ENCODE measurements around the gene ARL6IP6. TPM values are rescaled to one million over a fixed set of nuclear protein-coding genes. Genes with fewer than 3 reads are reported as not detected.
"Not testable (repeated sequence)": the region's sequence is repeated elsewhere in the genome, so short reads cannot be mapped to it uniquely, and the experiment has no call there.

The ARL6IP6 gene
- total RNA-seq, 1 experiment from 2014 or later = 54.9 TPM

DNA sequence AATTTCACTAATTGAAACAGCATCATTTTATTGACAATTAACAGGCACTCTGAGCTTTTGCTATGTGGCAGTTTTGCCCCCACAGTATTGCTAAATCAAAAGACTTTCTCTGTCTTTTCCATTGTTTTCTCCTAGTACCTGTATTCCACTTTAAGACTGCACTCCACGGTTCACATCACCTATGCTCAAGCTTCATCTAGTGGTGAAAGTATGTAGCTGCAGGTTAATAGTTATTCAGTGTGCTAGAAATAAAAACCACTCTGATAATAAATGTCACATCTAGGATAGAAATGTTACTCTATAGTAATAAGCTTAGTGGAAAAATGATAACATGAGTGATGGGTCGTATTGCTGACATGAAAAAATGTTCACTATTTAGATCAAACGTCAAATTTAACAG, 24.6 kb downstream of the ARL6IP6 start:
- peak; percentile 19 for DNase-seq
- Histone ChIP-seq H3K27me3 (ENCODE audit: control insufficient read depth, insufficient read depth, low read length) (no peaks in the 10 kb centered on the region), H3K36me3 (replicated peaks; ENCODE audit: control insufficient read depth, insufficient read depth, low read length) (peaks cover 1% of the 10 kb centered on the region), H3K4me3 (ENCODE audit: insufficient read depth, low read depth, low read length) (no peak overlapping the region)

DNA sequence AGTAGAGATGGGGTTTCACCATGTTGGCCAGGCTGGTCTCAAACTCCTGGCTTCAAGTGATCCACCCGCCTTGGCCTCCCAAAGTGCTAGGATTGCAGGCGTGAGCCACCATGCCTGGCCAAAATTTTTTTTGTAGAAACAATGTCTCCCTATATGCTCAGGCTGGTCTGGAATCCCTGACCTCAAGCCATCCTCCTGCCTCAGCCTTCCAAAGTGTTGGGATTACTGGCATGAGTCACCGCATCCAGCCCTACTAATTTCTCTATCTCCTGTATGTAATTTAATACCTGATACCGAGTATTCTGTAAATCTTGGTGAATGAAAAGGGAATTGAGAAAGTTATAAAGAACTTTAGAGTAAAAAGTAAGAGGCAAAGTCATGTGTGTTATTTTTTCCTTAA, 29.3 kb downstream of the ARL6IP6 start:
- H3K4me3 ChIP-seq (ENCODE audit: insufficient read depth, low read depth, low read length); H3K36me3 ChIP-seq (replicated peaks; ENCODE audit: control insufficient read depth, insufficient read depth, low read length); DNase-seq; H3K27me3 ChIP-seq (ENCODE audit: control insufficient read depth, insufficient read depth, low read length): not testable (repeated sequence)

DNA sequence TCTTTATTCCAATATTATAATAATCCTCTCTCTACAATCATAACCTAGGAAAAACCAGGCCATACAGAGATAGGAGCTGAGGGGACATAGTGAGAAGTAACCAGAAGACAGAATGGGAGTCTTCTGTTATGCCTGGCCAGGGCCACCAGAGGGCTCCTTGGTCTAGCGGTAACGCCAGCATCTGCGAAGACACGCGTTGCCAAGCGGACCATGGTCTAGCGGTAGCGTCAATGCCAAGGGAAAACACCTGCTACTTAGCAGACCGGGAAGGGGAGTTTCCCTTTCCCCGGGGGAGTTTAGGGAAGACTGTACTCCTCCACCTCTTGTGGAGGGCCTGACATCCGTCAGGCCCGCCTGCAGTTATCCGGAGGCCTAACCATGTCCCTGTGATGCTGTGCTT, 36.6 kb downstream of the ARL6IP6 start:
- H3K36me3 ChIP-seq (replicated peaks; ENCODE audit: control insufficient read depth, insufficient read depth, low read length) = no peaks in the 10 kb centered on the region; the same call in none of the 2 replicates
- no peaks in the 10 kb centered on the region for H3K27me3 ChIP-seq (ENCODE audit: control insufficient read depth, insufficient read depth, low read length)
- peak; percentile 8 for DNase-seq
- H3K4me3 ChIP-seq (ENCODE audit: insufficient read depth, low read depth, low read length) = no peak overlapping the region

DNA sequence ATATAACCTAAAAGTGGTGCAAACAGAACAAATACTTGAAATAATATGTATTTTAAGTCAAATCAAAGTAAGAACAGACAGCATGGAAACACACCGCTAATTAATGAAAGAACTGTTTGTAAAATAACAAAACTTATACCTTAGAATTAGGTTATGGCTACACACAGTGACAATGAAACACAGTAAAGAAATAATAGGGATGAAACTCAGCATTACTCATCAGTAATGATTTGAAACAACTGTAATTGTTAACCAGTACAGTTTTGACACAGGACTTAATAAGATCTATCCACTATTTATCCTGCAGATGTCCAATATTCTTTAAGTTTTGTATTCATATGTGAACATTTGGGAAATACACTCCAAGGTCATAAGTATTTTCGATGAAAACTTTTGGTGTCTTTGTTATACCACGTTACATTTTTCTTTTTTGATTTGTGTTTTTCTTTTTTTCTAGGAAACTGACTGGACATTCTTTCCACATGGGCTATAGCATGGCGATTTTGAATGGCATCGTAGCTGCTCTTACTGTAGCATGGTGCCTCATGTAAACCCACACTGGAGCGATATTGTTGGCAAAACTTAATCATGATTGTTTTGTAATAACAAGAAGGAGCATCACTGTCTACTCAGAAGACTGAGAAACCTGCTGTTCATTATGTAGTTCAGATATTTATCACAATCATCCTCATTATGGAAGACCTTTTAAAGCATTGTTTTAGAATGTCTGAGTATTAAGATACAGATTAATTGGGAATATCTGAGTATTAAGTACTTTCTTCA, 41.1 kb downstream of the ARL6IP6 start:
- no peaks in the 10 kb centered on the region for H3K27me3 ChIP-seq (ENCODE audit: control insufficient read depth, insufficient read depth, low read length)
- no peak for DNase-seq
- no peak overlapping the region for H3K4me3 ChIP-seq (ENCODE audit: insufficient read depth, low read depth, low read length)
- no peaks in the 10 kb centered on the region; the same call in none of the 2 replicates for H3K36me3 ChIP-seq (replicated peaks; ENCODE audit: control insufficient read depth, insufficient read depth, low read length)

DNA sequence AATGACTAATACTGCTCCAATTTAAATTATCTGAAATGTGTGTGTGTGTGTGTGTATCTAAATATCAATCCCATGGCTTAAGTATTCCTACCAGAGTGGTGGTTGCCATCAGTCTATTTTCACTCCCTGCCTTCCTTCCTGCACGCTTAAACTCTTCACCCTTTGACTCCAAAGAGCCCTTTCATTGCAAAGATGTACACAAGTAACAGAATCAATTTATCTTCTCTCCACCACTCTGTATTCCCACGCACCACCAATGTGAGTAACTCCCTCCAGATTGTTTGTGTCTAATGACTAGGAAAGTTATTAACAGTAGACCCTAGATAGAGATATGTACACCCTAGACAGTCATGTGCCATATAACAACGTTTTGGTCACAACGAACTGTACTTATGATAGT, 42.8 kb downstream of the ARL6IP6 start:
- Histone ChIP-seq H3K36me3 (replicated peaks; ENCODE audit: control insufficient read depth, insufficient read depth, low read length) (no peaks in the 10 kb centered on the region; the same call in none of the 2 replicates), H3K4me3 (ENCODE audit: insufficient read depth, low read depth, low read length) (no peak overlapping the region), H3K27me3 (ENCODE audit: control insufficient read depth, insufficient read depth, low read length) (no peaks in the 10 kb centered on the region)
- no peak for DNase-seq

DNA sequence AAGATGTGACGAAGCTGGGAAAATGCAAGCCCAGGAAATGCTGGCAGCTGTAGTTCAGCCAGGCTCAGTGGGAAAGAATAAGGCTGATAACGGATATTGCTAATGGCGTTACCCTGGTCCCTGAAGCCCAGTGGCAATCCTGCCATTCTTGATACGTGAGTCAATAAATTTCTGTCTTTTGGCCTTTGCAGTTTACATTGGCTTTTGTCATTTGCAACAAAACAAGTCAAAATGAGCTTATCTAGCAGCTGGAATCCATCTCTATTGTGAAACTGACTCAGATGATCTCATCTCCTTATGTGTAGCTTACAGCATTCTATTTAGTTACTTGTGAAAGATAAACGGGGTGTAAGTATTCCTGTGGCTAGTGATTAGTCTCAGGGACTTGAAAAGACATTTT, 43.8 kb downstream of the ARL6IP6 start:
- Histone ChIP-seq H3K27me3 (ENCODE audit: control insufficient read depth, insufficient read depth, low read length) (no peaks in the 10 kb centered on the region), H3K4me3 (ENCODE audit: insufficient read depth, low read depth, low read length) (no peak overlapping the region), H3K36me3 (replicated peaks; ENCODE audit: control insufficient read depth, insufficient read depth, low read length) (no peaks in the 10 kb centered on the region; the same call in none of the 2 replicates)
- no peak for DNase-seq

DNA sequence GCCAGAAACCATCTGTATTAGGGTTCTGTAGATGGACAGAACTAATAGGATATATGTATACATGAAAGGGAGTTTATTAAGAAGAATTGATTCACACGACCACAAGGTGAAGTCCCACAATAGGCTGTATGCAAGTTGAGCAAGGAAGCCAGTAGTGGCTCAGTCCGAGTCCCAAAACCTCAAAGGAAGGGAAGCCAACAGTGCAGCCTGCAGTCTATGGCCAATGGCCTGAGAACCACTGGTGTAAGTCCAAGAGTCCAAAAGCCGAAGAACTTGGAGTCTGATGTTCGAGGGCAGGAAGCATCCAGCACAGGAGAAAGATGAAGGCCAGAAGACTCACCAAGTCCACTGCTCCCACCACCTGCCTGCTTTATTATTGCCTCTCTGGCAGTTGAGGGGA, 44.8 kb downstream of the ARL6IP6 start:
- not testable (repeated sequence) for DNase-seq; H3K27me3 ChIP-seq (ENCODE audit: control insufficient read depth, insufficient read depth, low read length); H3K4me3 ChIP-seq (ENCODE audit: insufficient read depth, low read depth, low read length); H3K36me3 ChIP-seq (replicated peaks; ENCODE audit: control insufficient read depth, insufficient read depth, low read length)

DNA sequence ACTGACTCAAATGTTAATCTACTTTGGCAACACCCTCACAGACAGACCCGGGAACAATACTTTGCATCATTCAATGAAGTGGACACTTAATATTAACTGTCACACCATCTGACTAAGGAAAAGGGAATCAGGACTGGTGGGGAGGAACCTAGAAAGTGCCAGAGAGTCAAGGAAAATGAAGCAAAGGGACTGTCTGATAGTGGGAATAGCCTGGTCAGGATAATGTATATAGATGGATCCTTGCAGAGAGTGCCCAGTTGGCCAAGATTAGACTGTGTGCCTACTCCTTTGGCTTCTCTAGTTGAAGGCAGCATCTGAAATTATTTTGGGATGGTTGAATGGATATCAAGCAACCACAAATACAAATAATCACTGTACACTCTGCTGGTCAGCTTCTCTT, 45.2 kb downstream of the ARL6IP6 start:
- H3K4me3 ChIP-seq (ENCODE audit: insufficient read depth, low read depth, low read length) = no peak overlapping the region
- H3K36me3 ChIP-seq (replicated peaks; ENCODE audit: control insufficient read depth, insufficient read depth, low read length) = no peaks in the 10 kb centered on the region; the same call in none of the 2 replicates
- H3K27me3 ChIP-seq (ENCODE audit: control insufficient read depth, insufficient read depth, low read length) = no peaks in the 10 kb centered on the region
- no peak for DNase-seq

DNA sequence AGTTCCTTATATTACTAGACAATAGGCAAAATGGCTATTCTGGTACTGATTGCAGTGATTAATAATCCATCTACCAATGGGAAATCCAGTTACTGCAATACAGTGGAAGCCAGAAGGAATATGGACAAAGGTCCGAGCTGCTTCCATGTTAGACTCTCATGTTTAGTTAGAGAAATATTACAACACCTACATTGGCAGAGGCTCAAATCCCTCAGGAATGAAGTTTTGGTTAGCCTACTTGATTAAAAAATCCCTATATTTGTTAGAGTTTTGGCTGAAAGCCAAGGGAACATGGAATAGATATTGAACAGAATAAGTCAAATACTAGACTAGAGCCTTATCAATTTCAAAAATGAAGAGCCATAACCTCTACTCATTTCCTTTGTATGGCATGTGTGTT, 48.5 kb downstream of the ARL6IP6 start:
- Histone ChIP-seq H3K36me3 (replicated peaks; ENCODE audit: control insufficient read depth, insufficient read depth, low read length) (no peaks in the 10 kb centered on the region), H3K27me3 (ENCODE audit: control insufficient read depth, insufficient read depth, low read length) (no peaks in the 10 kb centered on the region)
- DNase-seq = no peak

DNA sequence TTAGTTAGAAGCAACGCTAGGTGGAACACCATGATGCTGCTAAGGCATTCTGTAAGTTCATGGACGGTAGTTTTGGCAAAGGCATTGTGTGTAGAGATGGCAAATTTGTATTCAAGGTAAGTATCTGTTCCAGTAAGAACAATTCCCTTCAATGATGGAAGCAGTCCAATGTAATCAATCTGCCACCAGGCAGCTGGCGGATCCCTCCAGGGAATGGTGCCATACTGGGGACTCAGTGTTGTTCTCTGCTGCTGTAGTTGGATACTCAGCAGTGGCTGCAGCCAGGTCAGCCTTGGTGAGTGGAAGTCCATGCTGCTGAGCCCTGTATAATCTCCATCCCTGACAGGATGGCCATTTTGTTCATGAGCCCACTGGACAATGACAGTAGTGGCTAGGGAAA, 62.8 kb downstream of the ARL6IP6 start:
- no peak for DNase-seq
- no peaks in the 10 kb centered on the region for H3K27me3 ChIP-seq (ENCODE audit: control insufficient read depth, insufficient read depth, low read length)
- no peaks in the 10 kb centered on the region for H3K36me3 ChIP-seq (replicated peaks; ENCODE audit: control insufficient read depth, insufficient read depth, low read length)
- H3K4me3 ChIP-seq (ENCODE audit: insufficient read depth, low read depth, low read length) = no peak overlapping the region

More for the DNA sequence above, 48.5 kb downstream of the ARL6IP6 start:
- no peak overlapping the region for H3K4me3 ChIP-seq (ENCODE audit: insufficient read depth, low read depth, low read length)

DNA sequence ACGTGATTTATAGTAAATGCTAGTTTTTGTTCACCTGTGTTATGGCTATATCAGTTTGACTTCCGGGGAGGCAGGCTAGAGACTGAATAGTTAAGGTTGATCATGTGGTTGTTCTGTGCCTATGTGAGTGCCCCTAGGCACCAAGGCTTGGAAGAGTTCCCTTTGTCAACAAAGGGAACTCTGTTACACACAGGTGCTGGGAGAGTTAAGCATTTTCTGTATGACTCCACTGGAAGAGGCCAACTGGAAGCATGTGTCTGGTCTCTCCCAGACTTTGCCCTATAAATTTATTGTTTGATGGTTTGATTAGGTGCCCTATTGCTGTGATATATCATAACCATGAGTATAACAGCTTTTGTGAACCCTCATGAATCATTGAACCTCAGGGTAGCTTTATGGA, 63.8 kb downstream of the ARL6IP6 start:
- Histone ChIP-seq H3K4me3 (ENCODE audit: insufficient read depth, low read depth, low read length) (no peak overlapping the region), H3K27me3 (ENCODE audit: control insufficient read depth, insufficient read depth, low read length) (no peaks in the 10 kb centered on the region), H3K36me3 (replicated peaks; ENCODE audit: control insufficient read depth, insufficient read depth, low read length) (no peaks in the 10 kb centered on the region)
- DNase-seq = no peak

DNA sequence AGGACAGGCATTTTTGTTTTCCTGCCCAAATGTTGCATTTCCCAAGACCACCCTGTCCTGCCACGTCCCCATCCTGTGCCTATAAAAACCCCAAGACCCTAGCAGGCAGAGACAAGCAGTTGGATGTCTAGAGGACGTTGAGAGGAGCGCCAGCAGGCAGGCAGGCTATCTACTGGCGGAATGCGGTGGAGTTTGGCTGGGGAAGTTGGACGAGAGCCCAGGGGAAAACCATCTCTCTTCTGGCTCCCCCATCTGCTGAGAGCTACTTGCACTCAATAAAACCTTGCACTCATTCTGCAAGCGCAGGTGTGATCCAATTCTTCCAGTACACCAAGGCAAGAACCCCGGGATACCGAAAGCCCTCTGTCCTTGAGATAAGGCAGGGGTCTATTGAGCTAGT, 72.5 kb downstream of the ARL6IP6 start:
- H3K27me3 ChIP-seq (ENCODE audit: control insufficient read depth, insufficient read depth, low read length) = no peaks in the 10 kb centered on the region
- no peak overlapping the region for H3K4me3 ChIP-seq (ENCODE audit: insufficient read depth, low read depth, low read length)
- no peak for DNase-seq

DNA sequence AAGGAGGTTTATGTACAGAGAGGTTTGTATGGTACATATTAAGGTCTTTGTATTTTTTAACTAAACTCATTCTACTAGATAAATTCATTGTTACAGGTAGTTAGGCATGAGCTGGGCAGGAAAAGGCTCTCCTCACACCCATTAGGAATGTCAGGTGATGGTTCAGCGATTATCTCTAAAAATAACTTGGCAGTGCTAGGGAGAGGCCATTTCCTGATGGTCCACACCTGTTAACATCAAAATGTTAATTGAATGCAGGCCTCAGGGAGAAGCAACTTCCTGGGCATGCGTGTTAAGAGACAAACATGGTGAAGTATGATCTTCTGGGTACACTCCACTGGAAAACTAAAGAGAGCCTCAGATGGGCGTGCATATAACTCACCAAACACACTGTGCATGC, 73.6 kb downstream of the ARL6IP6 start:
- Histone ChIP-seq H3K36me3 (replicated peaks; ENCODE audit: control insufficient read depth, insufficient read depth, low read length) (no peaks in the 10 kb centered on the region), H3K27me3 (ENCODE audit: control insufficient read depth, insufficient read depth, low read length) (no peaks in the 10 kb centered on the region), H3K4me3 (ENCODE audit: insufficient read depth, low read depth, low read length) (no peak overlapping the region)
- DNase-seq = no peak

More for the DNA sequence above, 72.5 kb downstream of the ARL6IP6 start:
- no peaks in the 10 kb centered on the region for H3K36me3 ChIP-seq (replicated peaks; ENCODE audit: control insufficient read depth, insufficient read depth, low read length)

DNA sequence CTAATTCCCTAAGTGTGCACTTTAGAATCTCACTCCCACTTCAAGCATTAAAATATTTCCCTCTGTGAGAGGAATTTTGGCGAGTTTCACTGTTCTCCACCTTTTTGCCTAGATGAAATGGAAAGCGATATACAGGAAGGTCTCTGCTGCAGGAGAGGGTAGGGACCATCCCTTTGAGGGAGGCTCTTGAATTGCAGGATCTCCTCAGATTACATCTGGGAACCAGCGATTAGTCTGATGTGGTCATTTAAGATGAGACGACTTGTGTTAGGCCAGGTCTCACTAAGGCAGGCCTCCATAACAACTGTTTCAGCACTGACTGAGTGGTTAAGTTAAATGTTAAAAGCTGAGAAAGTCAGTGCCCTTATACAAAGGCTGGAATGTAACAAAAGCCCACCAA, 74.6 kb downstream of the ARL6IP6 start:
- H3K36me3 ChIP-seq (replicated peaks; ENCODE audit: control insufficient read depth, insufficient read depth, low read length) = no peaks in the 10 kb centered on the region

DNA sequence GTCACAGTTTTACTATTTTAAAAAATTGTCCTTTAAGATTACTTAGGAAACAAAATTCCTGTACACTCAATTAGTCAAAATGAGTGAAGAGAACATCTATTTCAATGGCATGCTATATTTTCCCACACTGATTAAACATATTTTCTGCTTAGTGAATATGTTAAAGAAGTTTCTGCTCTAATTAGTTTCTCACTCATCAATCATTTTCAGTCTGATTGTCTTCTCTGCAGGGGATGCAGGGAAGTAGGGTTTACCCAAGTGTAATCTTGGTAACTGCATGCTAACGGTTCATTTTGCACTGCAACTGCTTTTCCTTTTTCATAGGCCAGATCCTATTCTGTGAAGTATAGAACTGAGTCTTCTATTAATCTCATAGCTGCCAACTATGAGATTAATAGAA, 78.5 kb downstream of the ARL6IP6 start:
- DNase-seq = no peak
- H3K27me3 ChIP-seq (ENCODE audit: control insufficient read depth, insufficient read depth, low read length) = no peaks in the 10 kb centered on the region
- H3K36me3 ChIP-seq (replicated peaks; ENCODE audit: control insufficient read depth, insufficient read depth, low read length) = no peaks in the 10 kb centered on the region
- H3K4me3 ChIP-seq (ENCODE audit: insufficient read depth, low read depth, low read length) = no peak overlapping the region

More for the DNA sequence above, 74.6 kb downstream of the ARL6IP6 start:
- Histone ChIP-seq H3K4me3 (ENCODE audit: insufficient read depth, low read depth, low read length) (no peak overlapping the region), H3K27me3 (ENCODE audit: control insufficient read depth, insufficient read depth, low read length) (no peaks in the 10 kb centered on the region)
- DNase-seq = no peak
